ENCODE data around the gene KRT17.

The KRT17 gene

GRCh38 chr17:41624208-41625101, at the start of gene KRT17:
TSS of gene KRT17 (minus strand) at chr17:41624575. CDS start at chr17:41624509, 66 bp downstream.
- DNase-seq, result no peak

GRCh38 chr17:41672153-41672552, 47.8 kb upstream of the KRT17 start:
- DNase-seq, result no peak

- no peak for DNase-seq
Observed at GRCh38 chr17:41667280-41668041, 43.1 kb upstream of the KRT17 start.

GRCh38 chr17:41666708-41667279, 42.4 kb upstream of the KRT17 start:
- no peak for DNase-seq

- no peak for DNase-seq
Observed at GRCh38 chr17:41666237-41666641, 41.9 kb upstream of the KRT17 start.

- no peak for DNase-seq
Observed at GRCh38 chr17:41665566-41666236, 41.3 kb upstream of the KRT17 start.

- no peak for DNase-seq
Observed at GRCh38 chr17:41664587-41665565, 40.5 kb upstream of the KRT17 start.

- no peak for DNase-seq
Observed at GRCh38 chr17:41664172-41664457, 39.7 kb upstream of the KRT17 start.

GRCh38 chr17:41663451-41664171, 39.2 kb upstream of the KRT17 start:
- DNase-seq, result no peak

GRCh38 chr17:41660221-41660711, 35.9 kb upstream of the KRT17 start:
- no peak for DNase-seq

- DNase-seq, result no peak
Observed at GRCh38 chr17:41659427-41660212, 35.2 kb upstream of the KRT17 start.

- DNase-seq, result no peak
Observed at GRCh38 chr17:41658846-41659245, 34.5 kb upstream of the KRT17 start.

- no peak for DNase-seq
Observed at GRCh38 chr17:41657936-41658335, 33.6 kb upstream of the KRT17 start.

- no peak for DNase-seq
Observed at GRCh38 chr17:41657176-41657754, 32.9 kb upstream of the KRT17 start.

GRCh38 chr17:41656249-41657023, 32.1 kb upstream of the KRT17 start:
- no peak for DNase-seq

- DNase-seq, result no peak
Observed at GRCh38 chr17:41655611-41656111, 31.3 kb upstream of the KRT17 start.

GRCh38 chr17:41654678-41655607, 30.6 kb upstream of the KRT17 start:
- no peak for DNase-seq
